HepG2 (cell line): ENCODE measurements around the gene MIF4GD. TPM values are rescaled to one million over a fixed set of nuclear protein-coding genes. Genes with fewer than 3 reads are reported as not detected.

Experiments used
- ATAC-seq: fragments of 200-7000 bp; cut with Tn5 transposase; 3 replicates; pipeline ENCODE4 v1.9.1; 2020; ENCODE audit warnings: mild to moderate bottlenecking, moderate library complexity
- BruUV-seq: library from RNA; stranded (reverse); fragments of 400-500 nt; replicated peaks from 2 replicates; lab custom pipeline; 2021; lab: Mats Ljungman, UMichigan
- CTCF ChIA-PET: fragments of 300-600 bp; formaldehyde crosslinking; extraction: SDS; loops from one replicate; lab custom pipeline; 2021; ENCODE audit warnings: low total read pairs, inconsistent platforms, low intra/inter-chr PET ratio; lab: Yijun Ruan, JAX
- POLR2A ChIA-PET: fragments of 350-600 bp; sonication (Branson Sonifier 250); formaldehyde crosslinking; loops from one replicate; lab custom pipeline; 2020; ENCODE audit warnings: antibody characterized with exemption, inconsistent platforms; lab: Yijun Ruan, JAX
- DNase-seq: peaks from one replicate; pipeline ENCODE4 v3.0.0-alpha.2; 2015; ENCODE audit warnings: low spot score
- FAIRE-seq: peaks from 3 replicates; lab custom pipeline; 2011; peaks lifted over from hg19 to GRCh38; lab: Jason Lieb, UNC
- H2AFZ ChIP-seq: one replicate; pipeline ENCODE4 v1.6.1; 2011; ENCODE audit warnings: low read length, inconsistent platforms
- H3K27ac ChIP-seq: fragments of 300-600 bp; 3 replicates; pipeline ENCODE4 v1.8.0; 2011; ENCODE audit warnings: mixed run types, mild to moderate bottlenecking, mixed read lengths, low read length, inconsistent platforms; ENCODE audit not compliant: insufficient read depth; ENCODE audit errors: extremely low read length
- H3K27me3 ChIP-seq, 2 experiments: fragments of 200-600 bp in 1 of 2; 2 replicates in 1 of 2; 3 replicates in 1 of 2; pipeline versions ENCODE4 v1.6.0 to v1.8.0; 2011; ENCODE audit warnings: low read length in 2 of 2, mild to moderate bottlenecking in 2 of 2, moderate library complexity in 2 of 2, inconsistent platforms in 1 of 2; ENCODE audit not compliant: insufficient read depth in 2 of 2, control insufficient read depth in 1 of 2
- H3K36me3 ChIP-seq, 2 experiments: fragments of 200-600 bp in 1 of 2; replicated peaks in 1 of 2; 2 replicates in 1 of 2; 3 replicates in 1 of 2; pipeline versions ENCODE4 v1.5.1 to v1.8.0; 2011; ENCODE audit warnings: low read length in 2 of 2, inconsistent platforms in 1 of 2; ENCODE audit not compliant: insufficient read depth in 2 of 2, control insufficient read depth in 1 of 2
- H3K4me1 ChIP-seq: 2 replicates; pipeline ENCODE4 v1.5.1; 2012; ENCODE audit warnings: low read length, inconsistent platforms; ENCODE audit not compliant: insufficient read depth
- H3K4me2 ChIP-seq: 2 replicates; pipeline ENCODE4 v1.6.0; 2011; ENCODE audit warnings: low read depth, low read length, inconsistent platforms
- H3K4me3 ChIP-seq, 3 experiments: fragments of 200-600 bp in 1 of 3; sonication (generic), shearing (Covaris generic) in 1 of 3; replicated peaks in 1 of 3; 2 replicates each; pipeline ENCODE4 v1.5.1; 2011 to 2016; ENCODE audit warnings: low read length in 3 of 3, inconsistent platforms in 2 of 3, low read depth in 2 of 3, mild to moderate bottlenecking in 2 of 3, control low read depth in 1 of 3, mixed read lengths in 1 of 3; ENCODE audit not compliant: insufficient read depth in 1 of 3
- H3K79me2 ChIP-seq: one replicate; pipeline ENCODE4 v1.6.1; 2011; ENCODE audit warnings: low read length, inconsistent platforms; ENCODE audit not compliant: insufficient read depth
- H3K9ac ChIP-seq: 2 replicates; pipeline ENCODE4 v1.6.0; 2011; ENCODE audit warnings: mild to moderate bottlenecking, low read depth, low read length, inconsistent platforms; ENCODE audit not compliant: insufficient read depth
- H3K9me3 ChIP-seq: 2 replicates; pipeline ENCODE4 v1.5.1; 2012; ENCODE audit warnings: mild to moderate bottlenecking, low read length
- H4K20me1 ChIP-seq: 2 replicates; pipeline ENCODE4 v1.6.0; 2011; ENCODE audit warnings: inconsistent platforms, mild to moderate bottlenecking, low read length, moderate library complexity; ENCODE audit not compliant: insufficient read depth
- ARHGAP35 ChIP-seq: sonication (generic); formaldehyde crosslinking; IDR thresholded peaks from 2 replicates; pipeline ENCODE4 v1.9.0; 2022; ENCODE audit warnings: mild to moderate bottlenecking, inconsistent platforms, moderate library complexity, missing genetic modification reagents, borderline replicate concordance
- ARNTL ChIP-seq: sonication (generic); formaldehyde crosslinking; IDR thresholded peaks from 2 replicates; pipeline ENCODE4 v1.4.0; 2020; ENCODE audit warnings: mild to moderate bottlenecking, missing genetic modification reagents
- ATF5 ChIP-seq: sonication (generic); formaldehyde crosslinking; IDR thresholded peaks from 2 replicates; pipeline ENCODE4 v1.4.0; 2020; ENCODE audit warnings: mild to moderate bottlenecking, low read depth, missing genetic modification reagents
- BRF2 ChIP-seq: sonication (generic); formaldehyde crosslinking; IDR thresholded peaks from 2 replicates; pipeline ENCODE4 v1.8.1; 2022; ENCODE audit warnings: mild to moderate bottlenecking, missing genetic modification reagents
- GMEB2 ChIP-seq: IDR thresholded peaks from 2 replicates; pipeline ENCODE4 v1.6.1; 2016; ENCODE audit warnings: missing biosample characterization, missing genetic modification reagents, low read depth
- MTF2 ChIP-seq: sonication (generic); formaldehyde crosslinking; IDR thresholded peaks from 2 replicates; pipeline ENCODE4 v1.5.0; 2020; ENCODE audit warnings: missing genetic modification reagents, borderline replicate concordance
- MYC ChIP-seq: sonication (generic); formaldehyde crosslinking; IDR thresholded peaks from 2 replicates; pipeline ENCODE4 v1.9.0; 2021; ENCODE audit warnings: missing genetic modification reagents, borderline replicate concordance
- NFKB2 ChIP-seq: sonication (generic); formaldehyde crosslinking; IDR thresholded peaks from 2 replicates; pipeline ENCODE4 v1.4.0; 2020; ENCODE audit warnings: missing genetic modification reagents, borderline replicate concordance
- NR2F6 ChIP-seq, 2 experiments: IDR thresholded peaks; 2 replicates each; pipeline ENCODE4 v1.6.1; 2016; ENCODE audit warnings: antibody characterized with exemption in 1 of 2, mild to moderate bottlenecking in 1 of 2
- ONECUT2 ChIP-seq: sonication (generic); formaldehyde crosslinking; IDR thresholded peaks from 2 replicates; pipeline ENCODE4 v1.4.0; 2020; ENCODE audit warnings: missing genetic modification reagents
- SP2 ChIP-seq: sonication (generic); formaldehyde crosslinking; IDR thresholded peaks from 2 replicates; pipeline ENCODE4 v1.5.1; 2020; ENCODE audit warnings: mild to moderate bottlenecking, missing genetic modification reagents
- TMF1 ChIP-seq: sonication (generic); formaldehyde crosslinking; IDR thresholded peaks from 2 replicates; pipeline ENCODE4 v1.8.1; 2022; ENCODE audit warnings: low read depth, missing genetic modification reagents
- ZFAT ChIP-seq: sonication (generic); formaldehyde crosslinking; conservative IDR thresholded peaks from 2 replicates; pipeline ENCODE4 v1.8.1; 2023; ENCODE audit warnings: missing genetic modification reagents, inconsistent platforms
- ZNF296 ChIP-seq: sonication (generic); formaldehyde crosslinking; conservative IDR thresholded peaks from 2 replicates; pipeline ENCODE4 v1.5.0; 2020; ENCODE audit warnings: mild to moderate bottlenecking, missing genetic modification reagents
- ZNF331 ChIP-seq: sonication (generic); formaldehyde crosslinking; IDR thresholded peaks from 2 replicates; pipeline ENCODE4 v1.4.0; 2020; ENCODE audit warnings: missing genetic modification reagents
- ZNF383 ChIP-seq: sonication (generic); formaldehyde crosslinking; IDR thresholded peaks from 2 replicates; pipeline ENCODE4 v1.4.0; 2020; ENCODE audit warnings: missing genetic modification reagents, mild to moderate bottlenecking, borderline replicate concordance
- WGBS: methylation state at CpG from one replicate; pipeline ENCODE4 v1.1.6; 2017; ENCODE audit warnings: low lambda C conversion rate; 5-methylcytosine and 5-hydroxymethylcytosine counted together
- in situ Hi-C: cut with HindIII; loops from 2 replicates; pipeline ENCODE4 v1.10.0; 2017; ENCODE audit warnings: low pct_unique_long_range_greater_than_20kb; ENCODE audit not compliant: extremely low pct_ligation_motif_present
- intact Hi-C: fragments of 100-400 bp; cut with micrococcal nuclease; formaldehyde crosslinking; loops from one replicate; pipeline ENCODE4 v1.10.0; 2022; ENCODE audit not compliant: unreplicated experiment
- polyA plus RNA-seq, 8 experiments: library from polyadenylated mRNA; depleted of rRNA in 3 of 8; stranded (reverse) in 7 of 8; unstranded in 1 of 8; fragments of >200 nt; fragmentation: Illumina TruSeq in 4 of 8; extraction: Trizol in 4 of 8; gene quantifications; 2 replicates each; pipeline versions ENCODE4 v1.2.1 to v1.2.3, GENCODE V29; 2011 to 2016; ENCODE audit warnings: low read depth in 4 of 8, missing spikeins in 1 of 8, mixed read lengths in 1 of 8; ENCODE audit not compliant: insufficient read depth in 1 of 8
- total RNA-seq, 5 experiments: library from RNA; depleted of rRNA; stranded (reverse); fragments of >200 nt; fragmentation: Illumina TruSeq; extraction: Trizol; gene quantifications; 2 replicates each; pipeline ENCODE4 v1.2.3, GENCODE V29; 2016; ENCODE audit warnings: low read depth in 1 of 5

The MIF4GD gene
- total and polyA plus RNA-seq, 2 of the 13 experiments (the other 11 are each of a cell fraction or from before 2014, with no cell fraction given): 14.0 to 28.0 TPM

GRCh38 chr17:75250009-75250471, 21.0 kb downstream of the MIF4GD start:
- H2AFZ ChIP-seq: no peak overlapping the region
- no TSS peak for BruUV-seq
- no peak overlapping the region for H3K4me2 ChIP-seq
- no peak for FAIRE-seq
- intact Hi-C loops: no loop called here
- peaks cover 37% of the 10 kb centered on the region for H3K79me2 ChIP-seq
- ChIA-PET CTCF (no interaction called here), POLR2A (interaction anchor here (1.0 to 3.5 kb wide), 2 partner anchors 8 to 12 kb away, joined by 3 to 12 read pairs; partner anchors contain the start of genes GGA3 and MRPS7)
- H3K4me3 ChIP-seq: no peak overlapping the region
- H3K9ac ChIP-seq: no peak overlapping the region
- H3K9me3 ChIP-seq: no peaks in the 10 kb centered on the region
- in situ Hi-C loops: no loop called here
- TF ChIP-seq GMEB2: no peak
- TF ChIP-seq ZFAT (CRISPR knock-in tag): no peak
- no peak for TF ChIP-seq ATF5 (CRISPR knock-in tag)
- H3K4me1 ChIP-seq: peaks cover 25% of the 10 kb centered on the region
- no peak for ATAC-seq
- no peak overlapping the region for H3K27ac ChIP-seq
- H4K20me1 ChIP-seq: no peaks in the 10 kb centered on the region
- peaks cover 19 to 28% of the 10 kb centered on the region in 2 experiments for H3K36me3 ChIP-seq
- H3K27me3 ChIP-seq: no peaks in the 10 kb centered on the region
- WGBS: 92% methylated on average over 11 of the region's 11 CpGs
- no peak for DNase-seq

GRCh38 chr17:75249564-75249963, 21.5 kb downstream of the MIF4GD start:
- POLR2A ChIA-PET: interaction anchor here (1.0 to 3.5 kb wide), 2 partner anchors 9 to 12 kb away, joined by 3 to 12 read pairs; partner anchors contain the start of genes GGA3 and MRPS7
- intact Hi-C loops (no loop called here), in situ Hi-C loops (no loop called here)
- WGBS: 90% methylated on average over 4 of the region's 4 CpGs
- Histone ChIP-seq H3K36me3 (peaks cover 23 to 33% of the 10 kb centered on the region in 2 experiments), H2AFZ (no peak overlapping the region), H3K27ac (no peak overlapping the region), H3K9ac (no peak overlapping the region), H3K4me3 (no peak overlapping the region), H3K4me1 (peaks cover 25% of the 10 kb centered on the region), H3K4me2 (no peak overlapping the region), H3K9me3 (no peaks in the 10 kb centered on the region), H4K20me1 (no peaks in the 10 kb centered on the region), H3K27me3 (no peaks in the 10 kb centered on the region), H3K79me2 (peaks cover 37% of the 10 kb centered on the region)
- ATAC-seq (no peak), DNase-seq (no peak), FAIRE-seq (no peak)
- CTCF ChIA-PET: no interaction called here
- BruUV-seq: TSS peak; percentile 17
- TF ChIP-seq ARHGAP35 (no peak), MYC (no peak), ONECUT2 (CRISPR knock-in tag) (no peak), ZNF383 (CRISPR knock-in tag) (no peak), ZNF331 (CRISPR knock-in tag) (no peak), NFKB2 (CRISPR knock-in tag) (no peak), SP2 (CRISPR knock-in tag) (no peak), BRF2 (CRISPR knock-in tag) (no peak), TMF1 (CRISPR knock-in tag) (no peak), ZNF296 (CRISPR knock-in tag) (no peak), NR2F6 (IDR thresholded peaks at IDR 0.05) (no peak), NR2F6 (CRISPR knock-in tag; IDR thresholded peaks at IDR 0.05) (no peak), MTF2 (CRISPR knock-in tag) (no peak), ARNTL (CRISPR knock-in tag) (no peak)
